ENCODE measurements around the gene SMAD3.
A peak's percentile ranks its signal among the peaks of the same experiment; 100 is the strongest.

The SMAD3 gene

DNA sequence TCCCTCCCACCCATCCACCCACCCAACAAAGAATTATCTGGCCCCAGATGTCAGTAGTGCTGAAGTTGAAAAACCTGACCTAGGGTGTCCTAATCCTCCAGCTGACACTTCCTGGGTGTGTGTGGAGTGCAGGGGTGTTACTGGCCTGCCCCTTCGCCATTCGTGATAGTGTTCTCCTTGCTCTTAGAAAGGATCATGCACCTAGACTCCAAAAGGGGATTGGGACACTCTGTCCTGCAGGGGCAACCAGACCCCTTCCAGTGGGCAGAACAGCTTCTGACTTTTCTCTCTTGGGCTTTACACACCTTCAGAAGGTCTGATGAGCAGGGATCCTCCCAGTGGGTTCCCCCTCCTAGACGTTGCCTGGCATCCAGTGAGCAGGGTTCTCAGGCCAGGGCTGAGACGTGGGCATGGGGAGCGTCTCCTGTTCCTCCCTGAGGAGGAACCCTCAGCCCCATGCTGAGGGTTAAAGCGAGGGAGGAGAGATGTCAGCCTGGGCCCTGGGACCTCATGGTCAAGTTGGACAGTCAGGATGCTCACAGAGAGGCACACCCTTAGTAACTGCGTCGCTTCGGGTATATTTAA lies 114.1 kb downstream of the SMAD3 start:
- no peak overlapping the region for H4K8ac ChIP-seq (ENCODE audit: low read depth, low read length)
- H4K5ac ChIP-seq (ENCODE audit: low read length) = no peak overlapping the region
- DNase-seq = no peak
- no peaks in the 10 kb centered on the region for H3K79me1 ChIP-seq (ENCODE audit: low read length)
- H3K27ac ChIP-seq (ENCODE audit: low read depth, low read length) = no peak overlapping the region
- peak overlapping the region; percentile 19 for H3K56ac ChIP-seq (ENCODE audit: low read length)
- H2BK15ac ChIP-seq (replicated peaks; ENCODE audit: low read depth) = no peak overlapping the region
- H2BK5ac ChIP-seq (ENCODE audit: low read length) = no peak overlapping the region
- H3K36me3 ChIP-seq (ENCODE audit: control insufficient read depth, insufficient read depth, low read length) = no peaks in the 10 kb centered on the region
- H3K4me2 ChIP-seq (ENCODE audit: low read length) = no peak overlapping the region
- no peaks in the 10 kb centered on the region for H3K27me3 ChIP-seq (ENCODE audit: insufficient read depth, low read length, poor library complexity)
- no peak overlapping the region for H3K18ac ChIP-seq (ENCODE audit: low read length)
- WGBS (ENCODE audit: extremely low coverage, insufficient coverage, low lambda C conversion rate) = no CpG with 5 or more reads among the region's 9 CpGs
- no peak overlapping the region for H3K23ac ChIP-seq (ENCODE audit: low read length)
- H3K4me1 ChIP-seq (ENCODE audit: control insufficient read depth, low read depth, low read length) = peaks cover 31% of the 10 kb centered on the region
- no peaks in the 10 kb centered on the region for H3K79me2 ChIP-seq (ENCODE audit: control insufficient read depth, insufficient read depth, low read length)
- no peak overlapping the region for H3K9ac ChIP-seq (ENCODE audit: low read length)
- H2AK5ac ChIP-seq (ENCODE audit: low read length) = peak overlapping the region; percentile 11
- H2BK120ac ChIP-seq (ENCODE audit: low read depth, low read length) = no peak overlapping the region
- H3K4ac ChIP-seq (ENCODE audit: low read depth, low read length) = no peak overlapping the region
- no peak overlapping the region for H3K4me3 ChIP-seq (ENCODE audit: low read length)

DNA sequence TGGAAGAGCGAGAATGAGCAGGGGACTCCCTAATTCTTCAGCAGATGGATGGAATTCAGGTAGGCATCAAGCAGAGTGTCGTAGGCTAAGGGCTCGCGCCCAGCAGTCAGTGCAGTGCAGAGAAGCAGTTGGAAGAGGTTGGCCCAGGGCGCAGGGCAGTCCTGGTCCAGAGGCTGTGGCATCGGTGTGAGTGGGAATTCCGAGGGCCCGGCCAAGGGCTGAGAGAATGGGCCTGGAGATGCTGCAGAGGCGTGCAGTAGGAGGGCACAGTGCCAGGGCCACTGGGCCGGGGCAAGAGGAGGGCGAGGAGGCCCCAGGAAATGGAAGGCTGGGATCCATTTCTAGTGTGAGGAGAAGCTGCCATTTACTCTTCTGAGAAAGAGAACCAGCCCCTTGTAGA lies 114.6 kb downstream of the SMAD3 start:
- H3K18ac ChIP-seq (ENCODE audit: low read length) = no peak overlapping the region
- no peak overlapping the region for H2AK5ac ChIP-seq (ENCODE audit: low read length)
- H3K9ac ChIP-seq (ENCODE audit: low read length) = no peak overlapping the region
- peaks cover 29% of the 10 kb centered on the region for H3K4me1 ChIP-seq (ENCODE audit: control insufficient read depth, low read depth, low read length)
- WGBS (ENCODE audit: extremely low coverage, insufficient coverage, low lambda C conversion rate) = no CpG with 5 or more reads among the region's 11 CpGs
- H3K27me3 ChIP-seq (ENCODE audit: insufficient read depth, low read length, poor library complexity) = no peaks in the 10 kb centered on the region
- no peak overlapping the region for H2BK120ac ChIP-seq (ENCODE audit: low read depth, low read length)
- no peak overlapping the region for H4K8ac ChIP-seq (ENCODE audit: low read depth, low read length)
- no peaks in the 10 kb centered on the region for H3K79me2 ChIP-seq (ENCODE audit: control insufficient read depth, insufficient read depth, low read length)
- H3K4me3 ChIP-seq (ENCODE audit: low read length) = no peak overlapping the region
- no peak overlapping the region for H4K5ac ChIP-seq (ENCODE audit: low read length)
- no peak overlapping the region for H3K4me2 ChIP-seq (ENCODE audit: low read length)
- no peak overlapping the region for H3K56ac ChIP-seq (ENCODE audit: low read length)
- no peak overlapping the region for H3K27ac ChIP-seq (ENCODE audit: low read depth, low read length)
- no peak overlapping the region for H3K23ac ChIP-seq (ENCODE audit: low read length)
- no peak overlapping the region for H2BK15ac ChIP-seq (replicated peaks; ENCODE audit: low read depth)
- H3K79me1 ChIP-seq (ENCODE audit: low read length) = no peaks in the 10 kb centered on the region
- DNase-seq = no peak
- no peaks in the 10 kb centered on the region for H3K36me3 ChIP-seq (ENCODE audit: control insufficient read depth, insufficient read depth, low read length)
- H2BK5ac ChIP-seq (ENCODE audit: low read length) = no peak overlapping the region
- no peak overlapping the region for H3K4ac ChIP-seq (ENCODE audit: low read depth, low read length)

DNA sequence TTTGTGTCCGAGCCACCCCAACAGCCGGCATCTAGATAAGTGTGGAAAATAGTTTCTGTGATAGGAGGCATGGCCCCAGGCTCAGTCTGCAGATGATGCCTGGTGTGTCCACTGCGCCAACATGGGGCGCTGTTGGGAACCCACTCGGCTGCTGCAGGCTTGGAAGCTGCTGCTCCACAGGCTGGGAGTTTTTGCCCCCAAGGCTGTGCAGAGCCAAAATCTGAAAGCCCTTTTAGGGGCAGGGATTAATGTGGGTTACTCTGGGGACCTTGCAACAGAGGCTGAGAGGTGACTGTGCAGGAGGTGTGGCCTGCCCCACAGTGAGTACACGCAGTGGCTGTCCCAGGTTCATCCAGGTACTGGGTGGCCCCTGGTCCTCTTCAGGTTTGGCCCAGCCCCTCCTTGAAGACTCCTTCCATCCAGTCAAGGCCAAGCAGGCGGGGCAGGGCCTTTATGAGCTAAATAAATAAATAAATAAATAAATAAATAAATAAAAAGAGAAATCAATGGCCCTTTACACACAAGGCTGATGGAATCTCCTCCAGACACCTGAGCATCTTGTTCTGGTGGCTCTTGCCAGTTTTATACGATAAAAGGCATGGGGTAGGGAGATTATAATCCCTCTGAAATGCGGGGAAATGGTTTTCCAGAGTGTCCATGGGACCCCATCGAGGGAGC lies 115.3 kb downstream of the SMAD3 start:
- Histone ChIP-seq H3K36me3 (ENCODE audit: control insufficient read depth, insufficient read depth, low read length) (no peaks in the 10 kb centered on the region), H4K5ac (ENCODE audit: low read length) (no peak overlapping the region), H3K27ac (ENCODE audit: low read depth, low read length) (no peak overlapping the region), H3K27me3 (ENCODE audit: insufficient read depth, low read length, poor library complexity) (no peaks in the 10 kb centered on the region), H4K8ac (ENCODE audit: low read depth, low read length) (no peak overlapping the region), H3K79me2 (ENCODE audit: control insufficient read depth, insufficient read depth, low read length) (no peaks in the 10 kb centered on the region), H3K18ac (ENCODE audit: low read length) (no peak overlapping the region), H3K4ac (ENCODE audit: low read depth, low read length) (no peak overlapping the region), H2BK5ac (ENCODE audit: low read length) (no peak overlapping the region), H3K23ac (ENCODE audit: low read length) (no peak overlapping the region), H3K4me1 (ENCODE audit: control insufficient read depth, low read depth, low read length) (peaks cover 23% of the 10 kb centered on the region), H2AK5ac (ENCODE audit: low read length) (no peak overlapping the region), H2BK15ac (replicated peaks; ENCODE audit: low read depth) (no peak overlapping the region), H2BK120ac (ENCODE audit: low read depth, low read length) (no peak overlapping the region), H3K79me1 (ENCODE audit: low read length) (no peaks in the 10 kb centered on the region), H3K4me2 (ENCODE audit: low read length) (no peak overlapping the region), H3K4me3 (ENCODE audit: low read length) (no peak overlapping the region), H3K9ac (ENCODE audit: low read length) (no peak overlapping the region), H3K56ac (ENCODE audit: low read length) (no peak overlapping the region)
- DNase-seq = no peak
- no CpG with 5 or more reads among the region's 10 CpGs for WGBS (ENCODE audit: extremely low coverage, insufficient coverage, low lambda C conversion rate)

- Histone ChIP-seq H4K5ac (ENCODE audit: low read length) (no peak overlapping the region), H3K56ac (ENCODE audit: low read length) (no peak overlapping the region), H3K4me3 (ENCODE audit: low read length) (no peak overlapping the region), H3K9ac (ENCODE audit: low read length) (no peak overlapping the region), H3K18ac (ENCODE audit: low read length) (no peak overlapping the region), H3K4me1 (ENCODE audit: control insufficient read depth, low read depth, low read length) (peaks cover 17% of the 10 kb centered on the region), H3K79me1 (ENCODE audit: low read length) (no peaks in the 10 kb centered on the region), H3K79me2 (ENCODE audit: control insufficient read depth, insufficient read depth, low read length) (no peaks in the 10 kb centered on the region), H2BK5ac (ENCODE audit: low read length) (no peak overlapping the region), H3K36me3 (ENCODE audit: control insufficient read depth, insufficient read depth, low read length) (no peaks in the 10 kb centered on the region), H3K27me3 (ENCODE audit: insufficient read depth, low read length, poor library complexity) (no peaks in the 10 kb centered on the region), H3K23ac (ENCODE audit: low read length) (no peak overlapping the region), H2BK120ac (ENCODE audit: low read depth, low read length) (no peak overlapping the region), H4K8ac (ENCODE audit: low read depth, low read length) (no peak overlapping the region), H2AK5ac (ENCODE audit: low read length) (no peak overlapping the region), H3K27ac (ENCODE audit: low read depth, low read length) (no peak overlapping the region), H3K4ac (ENCODE audit: low read depth, low read length) (no peak overlapping the region), H3K4me2 (ENCODE audit: low read length) (no peak overlapping the region), H2BK15ac (replicated peaks; ENCODE audit: low read depth) (no peak overlapping the region)
- no CpG with 5 or more reads among the region's 15 CpGs for WGBS (ENCODE audit: extremely low coverage, insufficient coverage, low lambda C conversion rate)
- DNase-seq = peak; percentile 55
Measured at GRCh38 chr15:67181221-67181639, 115.8 kb downstream of the SMAD3 start.

- Histone ChIP-seq H2BK5ac (ENCODE audit: low read length) (no peak overlapping the region), H3K4me2 (ENCODE audit: low read length) (no peak overlapping the region), H3K56ac (ENCODE audit: low read length) (no peak overlapping the region), H3K9ac (ENCODE audit: low read length) (no peak overlapping the region), H2BK120ac (ENCODE audit: low read depth, low read length) (no peak overlapping the region), H2BK15ac (replicated peaks; ENCODE audit: low read depth) (no peak overlapping the region), H2AK5ac (ENCODE audit: low read length) (no peak overlapping the region), H4K8ac (ENCODE audit: low read depth, low read length) (no peak overlapping the region), H3K4me1 (ENCODE audit: control insufficient read depth, low read depth, low read length) (peaks cover 6% of the 10 kb centered on the region), H3K27ac (ENCODE audit: low read depth, low read length) (no peak overlapping the region), H4K5ac (ENCODE audit: low read length) (no peak overlapping the region), H3K4ac (ENCODE audit: low read depth, low read length) (no peak overlapping the region), H3K79me1 (ENCODE audit: low read length) (no peaks in the 10 kb centered on the region), H3K23ac (ENCODE audit: low read length) (no peak overlapping the region), H3K4me3 (ENCODE audit: low read length) (no peak overlapping the region), H3K18ac (ENCODE audit: low read length) (no peak overlapping the region), H3K79me2 (ENCODE audit: control insufficient read depth, insufficient read depth, low read length) (no peaks in the 10 kb centered on the region), H3K36me3 (ENCODE audit: control insufficient read depth, insufficient read depth, low read length) (no peaks in the 10 kb centered on the region), H3K27me3 (ENCODE audit: insufficient read depth, low read length, poor library complexity) (no peaks in the 10 kb centered on the region)
- DNase-seq = no peak
- no CpG with 5 or more reads among the region's 7 CpGs for WGBS (ENCODE audit: extremely low coverage, insufficient coverage, low lambda C conversion rate)
Measured at GRCh38 chr15:67183443-67184169, 118.2 kb downstream of the SMAD3 start.

Data from mesendoderm (in vitro differentiated cells).